NB4 (cell line): ENCODE results near the gene ABRAXAS1.

Experiments used
- CTCF ChIP-seq: IDR thresholded peaks from one replicate; pipeline ENCODE4 v1.5.1; 2012; ENCODE audit warnings: low read depth, low read length
- MAX ChIP-seq: IDR thresholded peaks from 2 replicates; pipeline ENCODE4 v1.6.1; 2011; ENCODE audit warnings: low read depth, low read length
- MYC ChIP-seq: IDR thresholded peaks from 2 replicates; pipeline ENCODE4 v1.6.1; 2011; ENCODE audit warnings: low read depth, low read length
- POLR2A ChIP-seq: IDR thresholded peaks from 2 replicates; pipeline ENCODE4 v1.6.1; 2011; ENCODE audit warnings: mild to moderate bottlenecking; ENCODE audit not compliant: insufficient read length; ENCODE audit errors: extremely low read depth

- TF ChIP-seq MAX (no peak), POLR2A (no peak), CTCF (no peak), MYC (no peak)
Measured at GRCh38 chr4:83498187-83498586, 13.3 kb upstream of the ABRAXAS1 start.
